ENCODE measurements around the gene PIP5K1A.

- no peak for TF ChIP-seq POLR2AphosphoS5 (IDR thresholded peaks at IDR 0.05; ENCODE audit: borderline replicate concordance, low read depth, low read length)
- TF ChIP-seq EZH2 (IDR thresholded peaks at IDR 0.05): no peak
These were observed 92.5 kb downstream of the PIP5K1A start for GRCh38 chr1:151290709-151291303.

All from SK-N-MC (cell line).